Keratinocyte (primary cell): ENCODE data around the gene WDR82. TPM values are rescaled to one million over a fixed set of nuclear protein-coding genes. Genes with fewer than 3 reads are reported as not detected.

Experiments
- DNase-seq: peaks from one replicate; pipeline ENCODE4 v3.0.0-alpha.2; 2011; ENCODE audit warnings: low read depth, missing footprints, low spot score
- FAIRE-seq: peaks from 2 replicates; lab custom pipeline; 2011; peaks lifted over from hg19 to GRCh38; lab: Jason Lieb, UNC
- H2AFZ ChIP-seq: 2 replicates; pipeline ENCODE4 v1.6.0; 2012; ENCODE audit warnings: low read length, control low read depth, inconsistent platforms; ENCODE audit not compliant: control insufficient read depth
- H3K27ac ChIP-seq: 2 replicates; pipeline ENCODE4 v1.5.1; 2011; ENCODE audit warnings: low read length; ENCODE audit not compliant: control insufficient read depth, insufficient read depth
- H3K27me3 ChIP-seq: 3 replicates; pipeline ENCODE4 v1.6.0; 2011; ENCODE audit warnings: low read length; ENCODE audit not compliant: control insufficient read depth, insufficient read depth; ENCODE audit errors: extremely low read depth
- H3K36me3 ChIP-seq, 2 experiments: 2 replicates in 1 of 2; 3 replicates in 1 of 2; pipeline ENCODE4 v1.5.1; 2011; ENCODE audit warnings: low read length in 2 of 2, mild to moderate bottlenecking in 1 of 2; ENCODE audit not compliant: control insufficient read depth in 2 of 2, insufficient read depth in 2 of 2; ENCODE audit errors: extremely low read depth in 1 of 2
- H3K4me1 ChIP-seq: 3 replicates; pipeline ENCODE4 v1.5.1; 2011; ENCODE audit warnings: low read length; ENCODE audit not compliant: control insufficient read depth, insufficient read depth; ENCODE audit errors: extremely low read depth
- H3K4me2 ChIP-seq: 3 replicates; pipeline ENCODE4 v1.6.0; 2011; ENCODE audit warnings: low read depth, low read length; ENCODE audit not compliant: control insufficient read depth, insufficient read depth; ENCODE audit errors: extremely low read depth
- H3K4me3 ChIP-seq, 3 experiments: fragments of 200-600 bp in 1 of 3; sonication (generic) in 1 of 3; 2 replicates in 2 of 3; 3 replicates in 1 of 3; pipeline ENCODE4 v1.5.1; 2011 to 2016; ENCODE audit warnings: low read length in 3 of 3, mild to moderate bottlenecking in 3 of 3, control low read depth in 2 of 3, inconsistent platforms in 1 of 3, low read depth in 1 of 3, mixed read lengths in 1 of 3, mixed run types in 1 of 3, moderate library complexity in 1 of 3; ENCODE audit not compliant: control insufficient read depth in 2 of 3, insufficient read depth in 2 of 3; ENCODE audit errors: extremely low read depth in 1 of 3
- H3K79me2 ChIP-seq: 2 replicates; pipeline ENCODE4 v1.6.0; 2012; ENCODE audit warnings: low read length; ENCODE audit not compliant: control insufficient read depth, insufficient read depth
- H3K9ac ChIP-seq: 3 replicates; pipeline ENCODE4 v1.6.0; 2011; ENCODE audit warnings: low read length; ENCODE audit not compliant: control insufficient read depth, insufficient read depth; ENCODE audit errors: extremely low read depth
- H3K9me1 ChIP-seq: 3 replicates; pipeline ENCODE4 v1.6.0; 2011; ENCODE audit warnings: low read length; ENCODE audit not compliant: control insufficient read depth, insufficient read depth; ENCODE audit errors: extremely low read depth
- H3K9me3 ChIP-seq: 2 replicates; pipeline ENCODE4 v1.5.1; 2012; ENCODE audit warnings: low read depth, low read length; ENCODE audit not compliant: control insufficient read depth
- H4K20me1 ChIP-seq: 3 replicates; pipeline ENCODE4 v1.6.0; 2011; ENCODE audit warnings: low read length; ENCODE audit not compliant: control insufficient read depth, insufficient read depth; ENCODE audit errors: extremely low read depth
- CTCF ChIP-seq, 3 experiments: IDR thresholded peaks in 1 of 3; conservative IDR thresholded peaks in 1 of 3; optimal IDR thresholded peaks in 1 of 3; 2 replicates in 2 of 3; 3 replicates in 1 of 3; pipeline versions ENCODE3 to v1.5.1; 2011; ENCODE audit warnings: low read length in 3 of 3, mild to moderate bottlenecking in 3 of 3, moderate library complexity in 2 of 3, control low read depth in 1 of 3, inconsistent platforms in 1 of 3; ENCODE audit not compliant: insufficient read depth in 2 of 3; ENCODE audit errors: extremely low read depth in 1 of 3
- EZH2 ChIP-seq: IDR thresholded peaks from one replicate; pipeline ENCODE4 v1.6.1; 2012; ENCODE audit warnings: inconsistent platforms, mild to moderate bottlenecking, low read length, moderate library complexity
- dilution Hi-C: fragments of 300-500 bp; cut with MboI; formaldehyde crosslinking; loops from one replicate; pipeline ENCODE4 v1.7.0; 2020; ENCODE audit warnings: low sequenced_read_pairs; ENCODE audit not compliant: extremely low pct_ligation_motif_present
- polyA plus RNA-seq, 5 experiments: library from polyadenylated mRNA; depleted of rRNA in 3 of 5; stranded (reverse) in 3 of 5; stranded (forward) in 1 of 5; unstranded in 1 of 5; fragments of >200 nt; gene quantifications; 1 replicate in 1 of 5; 2 replicates in 3 of 5; 3 replicates in 1 of 5; pipeline versions ENCODE4 v1.2.1 to v1.2.3, GENCODE V29; 2011 to 2012; ENCODE audit warnings: missing spikeins in 2 of 5, low read depth in 1 of 5, low replicate concordance in 1 of 5

Gene WDR82
- polyA plus RNA-seq, 1 donor (not counting 4 experiments of a cell fraction or from before 2014, with no cell fraction given) = 75.1 TPM

GRCh38 chr3:52308308-52308707 lies 29.9 kb upstream of the WDR82 start:
- H3K9me1 ChIP-seq = no peaks in the 10 kb centered on the region
- no peak overlapping the region for H3K4me3 ChIP-seq
- no peak for DNase-seq
- H3K4me2 ChIP-seq = no peak overlapping the region
- H3K36me3 ChIP-seq = no peaks in the 10 kb centered on the region
- H3K27me3 ChIP-seq = no peaks in the 10 kb centered on the region
- H3K4me1 ChIP-seq = no peaks in the 10 kb centered on the region
- H3K9ac ChIP-seq = no peak overlapping the region
- H3K79me2 ChIP-seq = no peaks in the 10 kb centered on the region
- dilution Hi-C loops = no loop called here
- no peak overlapping the region for H2AFZ ChIP-seq
- no peak for TF ChIP-seq EZH2
- TF ChIP-seq CTCF (optimal IDR thresholded peaks at IDR 0.05 in 1 of 3, IDR thresholded peaks at IDR 0.05 in 1 of 3, conservative IDR thresholded peaks at IDR 0.05 in 1 of 3; ENCODE audit: extremely low read depth in 1 of 3, insufficient read depth in 2 of 3, low read length in 3 of 3) = no peak
- FAIRE-seq = no peak
- H3K27ac ChIP-seq = no peak overlapping the region
- peaks cover 3% of the 10 kb centered on the region for H4K20me1 ChIP-seq
- H3K9me3 ChIP-seq = no peaks in the 10 kb centered on the region

GRCh38 chr3:52306978-52307377 lies 28.5 kb upstream of the WDR82 start:
- Histone ChIP-seq H3K9me3 (no peaks in the 10 kb centered on the region), H3K36me3 (no peaks in the 10 kb centered on the region), H3K4me2 (no peak overlapping the region), H3K27me3 (no peaks in the 10 kb centered on the region), H3K9ac (no peak overlapping the region), H3K9me1 (no peaks in the 10 kb centered on the region), H3K79me2 (no peaks in the 10 kb centered on the region), H4K20me1 (peaks cover 3% of the 10 kb centered on the region), H2AFZ (no peak overlapping the region), H3K4me1 (no peaks in the 10 kb centered on the region), H3K27ac (no peak overlapping the region), H3K4me3 (no peak overlapping the region)
- FAIRE-seq (no peak), DNase-seq (no peak)
- dilution Hi-C loops = no loop called here
- TF ChIP-seq EZH2 = no peak
- no peak for TF ChIP-seq CTCF (optimal IDR thresholded peaks at IDR 0.05 in 1 of 3, IDR thresholded peaks at IDR 0.05 in 1 of 3, conservative IDR thresholded peaks at IDR 0.05 in 1 of 3; ENCODE audit: extremely low read depth in 1 of 3, insufficient read depth in 2 of 3, low read length in 3 of 3)
